Activated CD4-positive, alpha-beta memory T cell treated with anti-CD3 and anti-CD28 coated beads for 36 hours (primary cell): Measurements from ENCODE around the gene CACNA2D2. TPM values are rescaled to one million over a fixed set of nuclear protein-coding genes. Genes with fewer than 3 reads are reported as not detected.

Experiments
- CTCF ChIA-PET: fragments of 350-600 bp; sonication (Branson Sonifier 250); formaldehyde crosslinking; loops from one replicate; lab custom pipeline; 2021; ENCODE audit warnings: antibody characterized with exemption, inconsistent platforms; lab: Charles Lee
- POLR2A ChIA-PET: fragments of 350-600 bp; sonication (Branson Sonifier 250); formaldehyde crosslinking; loops from one replicate; lab custom pipeline; 2021; ENCODE audit warnings: antibody characterized with exemption; lab: Charles Lee
- DNase-seq: peaks from one replicate; pipeline ENCODE4 v3.0.0-alpha.2; 2020
- H3K27ac Mint-ChIP-seq: one replicate; pipeline ENCODE4 v1.8.0; 2021; ENCODE audit warnings: mixed read lengths
- H3K27me3 Mint-ChIP-seq: one replicate; pipeline ENCODE4 v1.8.0; 2021; ENCODE audit warnings: mixed read lengths
- H3K36me3 Mint-ChIP-seq: one replicate; pipeline ENCODE4 v1.8.0; 2021; ENCODE audit warnings: mixed read lengths
- H3K4me1 Mint-ChIP-seq: one replicate; pipeline ENCODE4 v1.8.0; 2021; ENCODE audit warnings: low read depth, mixed read lengths
- H3K4me3 Mint-ChIP-seq: one replicate; pipeline ENCODE4 v1.8.0; 2021; ENCODE audit warnings: mild to moderate bottlenecking, mixed read lengths
- H3K9me3 Mint-ChIP-seq: one replicate; pipeline ENCODE4 v1.8.0; 2021; ENCODE audit warnings: mixed read lengths
- intact Hi-C: fragments of 100-400 bp; cut with micrococcal nuclease; formaldehyde crosslinking; loops from one replicate; pipeline ENCODE4 v1.15.1; 2023
- total RNA-seq, 2 experiments: library from RNA; stranded (reverse); gene quantifications; one replicate each; pipeline ENCODE4 v1.2.3, GENCODE V29; 2021

Gene CACNA2D2
- total RNA-seq, 2 experiments from 2014 or later, result 0.63 to 0.69 TPM

- intact Hi-C loops, result no loop called here
- Mint-ChIP-seq H3K36me3 (peaks cover 54% of the 10 kb centered on the region), H3K4me3 (peak overlapping the region; percentile 52), H3K27me3 (no peaks in the 10 kb centered on the region), H3K9me3 (no peaks in the 10 kb centered on the region), H3K27ac (peak overlapping the region; percentile 81), H3K4me1 (peaks cover 45% of the 10 kb centered on the region)
- POLR2A ChIA-PET, result interaction anchor here (0.5 to 1.2 kb wide), 2 partner anchors 10 to 1884 kb away, joined by 3 read pairs; no protein-coding TSS in a partner anchor
- no peak for DNase-seq
- CTCF ChIA-PET, result interaction anchor here (0.9 to 2.4 kb wide), 3 partner anchors 10 to 15 kb away, joined by 3 to 16 read pairs (median 4); no protein-coding TSS in a partner anchor
These were observed 168.9 kb downstream of the CACNA2D2 start for GRCh38 chr3:50334339-50335075.

- no peak for DNase-seq
- intact Hi-C loops, result no loop called here
- CTCF ChIA-PET, result interaction anchor here (0.7 to 2.4 kb wide), 4 partner anchors 10 to 19 kb away, joined by 3 to 16 read pairs (median 4); no protein-coding TSS in a partner anchor
- Mint-ChIP-seq H3K27ac (peak overlapping the region; percentile 81), H3K4me1 (peaks cover 40% of the 10 kb centered on the region), H3K36me3 (peaks cover 49% of the 10 kb centered on the region), H3K27me3 (no peaks in the 10 kb centered on the region), H3K4me3 (peak overlapping the region; percentile 52), H3K9me3 (no peaks in the 10 kb centered on the region)
- POLR2A ChIA-PET, result interaction anchor here (1.1 to 1.2 kb wide), 2 partner anchors 10 to 12 kb away, joined by 3 read pairs; no protein-coding TSS in a partner anchor
These were observed 169.6 kb downstream of the CACNA2D2 start for GRCh38 chr3:50333744-50334328.

GRCh38 chr3:50331364-50331907 lies 172.0 kb downstream of the CACNA2D2 start:
- intact Hi-C loops, result no loop called here
- CTCF ChIA-PET, result interaction anchor here (0.6 to 1.6 kb wide), 3 partner anchors 10 to 67 kb away, joined by 3 to 6 read pairs (median 4); no protein-coding TSS in a partner anchor
- Mint-ChIP-seq H3K4me3 (no peak overlapping the region), H3K4me1 (peaks cover 50% of the 10 kb centered on the region), H3K27ac (no peak overlapping the region), H3K36me3 (peaks cover 35% of the 10 kb centered on the region), H3K27me3 (no peaks in the 10 kb centered on the region), H3K9me3 (no peaks in the 10 kb centered on the region)
- POLR2A ChIA-PET, result no interaction called here
- no peak for DNase-seq

- ChIA-PET CTCF (no interaction called here), POLR2A (interaction anchor here (0.7 kb wide), 1 partner anchor 84 kb away, joined by 3 read pairs; no protein-coding TSS in a partner anchor)
- Mint-ChIP-seq H3K27ac (no peak overlapping the region), H3K36me3 (peaks cover 29% of the 10 kb centered on the region), H3K4me3 (no peak overlapping the region), H3K4me1 (peaks cover 42% of the 10 kb centered on the region), H3K27me3 (no peaks in the 10 kb centered on the region), H3K9me3 (no peaks in the 10 kb centered on the region)
- DNase-seq, result no peak
- intact Hi-C loops, result no loop called here
These were observed 173.1 kb downstream of the CACNA2D2 start for GRCh38 chr3:50330330-50330729.

- Mint-ChIP-seq H3K4me3 (peak within 1 kb of the TSS; percentile 89), H3K27me3 (no peaks in the 10 kb centered on the region), H3K27ac (peak within 1 kb of the TSS; percentile 64), H3K9me3 (no peaks in the 10 kb centered on the region), H3K36me3 (peaks cover 18% of the 10 kb centered on the region), H3K4me1 (peaks cover 23% of the 10 kb centered on the region)
- POLR2A ChIA-PET, result interaction anchor here (1.0 to 2.6 kb wide), 7 partner anchors 9 to 36 kb away, joined by 3 to 36 read pairs (median 7); partner anchors contain the start of genes CYB561D2, HYAL3, IFRD2 and NAA80
- DNase-seq, result peak; percentile 98
- intact Hi-C loops, result loop anchor here (1.0 to 2.0 kb wide), 3 partner anchors 9 to 36 kb away; partner anchors contain the start of genes HYAL3, IFRD2 and NAA80
- CTCF ChIA-PET, result interaction anchor here (0.6 to 4.9 kb wide), 8 partner anchors 9 to 102 kb away, joined by 3 to 30 read pairs (median 4); partner anchors contain the start of genes HYAL3, LSMEM2 and NAA80
These were observed 175.3 kb downstream of the CACNA2D2 start, which contains the start of gene TUSC2 for GRCh38 chr3:50327943-50328691. TSS of gene TUSC2 (minus strand) at chr3:50328223. CDS start at chr3:50328099, 124 bp downstream.

- Mint-ChIP-seq H3K27me3 (no peaks in the 10 kb centered on the region), H3K27ac (no peak overlapping the region), H3K4me3 (peak overlapping the region; percentile 89), H3K36me3 (peaks cover 14% of the 10 kb centered on the region), H3K4me1 (peaks cover 23% of the 10 kb centered on the region), H3K9me3 (no peaks in the 10 kb centered on the region)
- ChIA-PET CTCF (interaction anchor here (1.0 to 4.9 kb wide), 3 partner anchors 29 to 81 kb away, joined by 3 to 30 read pairs (median 10); partner anchors contain the start of genes HYAL3, LSMEM2 and NAA80), POLR2A (interaction anchor here (1.0 to 2.6 kb wide), 5 partner anchors 9 to 35 kb away, joined by 3 to 36 read pairs (median 8); partner anchors contain the start of genes CYB561D2, IFRD2, NPRL2 and RASSF1)
- intact Hi-C loops, result no loop called here
- DNase-seq, result no peak
These were observed 176.3 kb downstream of the CACNA2D2 start for GRCh38 chr3:50327129-50327528.

- ChIA-PET POLR2A (no interaction called here), CTCF (interaction anchor here (0.8 to 4.9 kb wide), 5 partner anchors 9 to 34 kb away, joined by 3 to 30 read pairs (median 6); partner anchors contain the start of genes HYAL3, IFRD2, NAA80 and RASSF1)
- DNase-seq, result no peak
- peaks cover 23% of the 10 kb centered on the region for H3K4me1 Mint-ChIP-seq
- H3K4me3 Mint-ChIP-seq, result peak overlapping the region; percentile 16
- no peaks in the 10 kb centered on the region for H3K9me3 Mint-ChIP-seq
- H3K27ac Mint-ChIP-seq, result no peak overlapping the region
- intact Hi-C loops, result no loop called here
- peaks cover 11% of the 10 kb centered on the region for H3K36me3 Mint-ChIP-seq
- no peaks in the 10 kb centered on the region for H3K27me3 Mint-ChIP-seq
These were observed 177.3 kb downstream of the CACNA2D2 start for GRCh38 chr3:50326182-50326541.

GRCh38 chr3:50325497-50326181 lies 177.8 kb downstream of the CACNA2D2 start:
- DNase-seq, result no peak
- CTCF ChIA-PET, result interaction anchor here (0.8 to 4.9 kb wide), 7 partner anchors 9 to 33 kb away, joined by 3 to 30 read pairs (median 8); partner anchors contain the start of genes HYAL3, IFRD2, NAA80 and RASSF1
- Mint-ChIP-seq H3K36me3 (peaks cover 5% of the 10 kb centered on the region), H3K27ac (no peak overlapping the region), H3K9me3 (no peaks in the 10 kb centered on the region), H3K27me3 (no peaks in the 10 kb centered on the region), H3K4me1 (peaks cover 23% of the 10 kb centered on the region), H3K4me3 (no peak overlapping the region)
- intact Hi-C loops, result no loop called here
- POLR2A ChIA-PET, result no interaction called here

- Mint-ChIP-seq H3K4me1 (peaks cover 27% of the 10 kb centered on the region), H3K27me3 (no peaks in the 10 kb centered on the region), H3K9me3 (no peaks in the 10 kb centered on the region), H3K36me3 (peaks cover 2% of the 10 kb centered on the region), H3K27ac (no peak overlapping the region), H3K4me3 (no peak overlapping the region)
- intact Hi-C loops, result no loop called here
- no peak for DNase-seq
- ChIA-PET CTCF (interaction anchor here (0.6 to 4.9 kb wide), 10 partner anchors 10 to 83 kb away, joined by 3 to 30 read pairs (median 12); partner anchors contain the start of genes CYB561D2, HYAL3, IFRD2 and LSMEM2), POLR2A (interaction anchor here (1.6 to 1.8 kb wide), 2 partner anchors 12 to 26 kb away, joined by 5 to 10 read pairs; partner anchors contain the start of genes HYAL3 and NAA80)
These were observed 178.3 kb downstream of the CACNA2D2 start for GRCh38 chr3:50325113-50325480.
